HPDE6-E6E7 (cell line): ENCODE results near the gene KRTAP12-3.
"Not testable (repeated sequence)": the region's sequence is repeated elsewhere in the genome, so short reads cannot be mapped to it uniquely, and the experiment has no call there.

Experiments used
- DNase-seq: peaks from one replicate; pipeline ENCODE4 v3.0.0; 2011; ENCODE audit warnings: missing footprints; ENCODE audit errors: extremely low spot score

The KRTAP12-3 gene

GRCh38 chr21:44650973-44651675 lies 6.6 kb upstream of the KRTAP12-3 start:
- DNase-seq, result no peak

GRCh38 chr21:44653123-44653522 lies 4.6 kb upstream of the KRTAP12-3 start:
- DNase-seq, result no peak

- DNase-seq, result no peak
These were observed 3.8 kb upstream of the KRTAP12-3 start for GRCh38 chr21:44653656-44654575.

GRCh38 chr21:44654576-44655175 lies 3.1 kb upstream of the KRTAP12-3 start, which contains the start of gene KRTAP12-4:
Gene KRTAP12-4 (minus strand): TSS chr21:44654659. CDS start chr21:44654614, 45 bp downstream.
- DNase-seq, result no peak

- DNase-seq, result no peak
These were observed 864 bp upstream of the KRTAP12-3 start for GRCh38 chr21:44656868-44657267.

GRCh38 chr21:44658541-44658910 lies 794 bp downstream of the KRTAP12-3 start:
- no peak for DNase-seq

- DNase-seq, result no peak
These were observed 1.3 kb downstream of the KRTAP12-3 start for GRCh38 chr21:44658913-44659595.

GRCh38 chr21:44661567-44661966 lies 3.8 kb downstream of the KRTAP12-3 start:
- not testable (repeated sequence) for DNase-seq

- no peak for DNase-seq
These were observed 7.0 kb downstream of the KRTAP12-3 start for GRCh38 chr21:44664691-44665090.

- DNase-seq, result no peak
These were observed 8.9 kb downstream of the KRTAP12-3 start, which contains the start of gene KRTAP12-2 for GRCh38 chr21:44666401-44667320. Gene KRTAP12-2 (minus strand): TSS chr21:44666927. CDS start chr21:44666886, 41 bp downstream.

- no peak for DNase-seq
These were observed 9.9 kb downstream of the KRTAP12-3 start for GRCh38 chr21:44667612-44668011.

- DNase-seq, result no peak
These were observed 13.1 kb downstream of the KRTAP12-3 start for GRCh38 chr21:44670642-44671432.

- no peak for DNase-seq
These were observed 14.2 kb downstream of the KRTAP12-3 start for GRCh38 chr21:44671911-44672310.

GRCh38 chr21:44677881-44678280 lies 20.1 kb downstream of the KRTAP12-3 start:
- no peak for DNase-seq

- DNase-seq, result no peak
These were observed 23.4 kb downstream of the KRTAP12-3 start for GRCh38 chr21:44681152-44681551.

- no peak for DNase-seq
These were observed 24.3 kb downstream of the KRTAP12-3 start, which contains the start of gene KRTAP12-1 for GRCh38 chr21:44681861-44682579. Gene KRTAP12-1 (minus strand): TSS chr21:44682163. CDS start chr21:44682123, 40 bp downstream.

- DNase-seq, result no peak
These were observed 24.9 kb downstream of the KRTAP12-3 start for GRCh38 chr21:44682580-44683151.

- DNase-seq, result no peak
These were observed 26.3 kb downstream of the KRTAP12-3 start for GRCh38 chr21:44684077-44684476.

GRCh38 chr21:44684483-44684882 lies 26.8 kb downstream of the KRTAP12-3 start:
- DNase-seq, result no peak
